GM19452 (cell line): ENCODE measurements around the gene GLIS2.

ENCODE experiments used
- ATAC-seq: cut with Tn5 transposase; IDR thresholded peaks from one replicate; pipeline ENCODE4 v1.9.1; 2021; ENCODE audit not compliant: unreplicated experiment

GLIS2 gene

GRCh38 chr16:4315186-4316107, at the start of gene GLIS2:
Gene GLIS2 (plus strand): TSS chr16:4316067. CDS start chr16:4332281, 16,214 bp downstream.
- no peak for ATAC-seq

GRCh38 chr16:4266372-4266771, 49.5 kb upstream of the GLIS2 start:
- no peak for ATAC-seq

GRCh38 chr16:4270091-4270490, 45.8 kb upstream of the GLIS2 start:
- no peak for ATAC-seq

GRCh38 chr16:4270595-4270994, 45.3 kb upstream of the GLIS2 start:
- no peak for ATAC-seq

GRCh38 chr16:4271176-4272113, 44.4 kb upstream of the GLIS2 start:
- ATAC-seq = peak; percentile 57

- ATAC-seq = peak; percentile 13
Measured at GRCh38 chr16:4272114-4272956, 43.5 kb upstream of the GLIS2 start.

GRCh38 chr16:4273858-4274311, 42.0 kb upstream of the GLIS2 start:
- no peak for ATAC-seq

GRCh38 chr16:4275861-4276260, 40.0 kb upstream of the GLIS2 start:
- ATAC-seq = no peak

- ATAC-seq = no peak
Measured at GRCh38 chr16:4277987-4278513, 37.8 kb upstream of the GLIS2 start.

GRCh38 chr16:4280625-4281024, 35.2 kb upstream of the GLIS2 start:
- no peak for ATAC-seq

- ATAC-seq = no peak
Measured at GRCh38 chr16:4283441-4283840, 32.4 kb upstream of the GLIS2 start.

- ATAC-seq = no peak
Measured at GRCh38 chr16:4283939-4284338, 31.9 kb upstream of the GLIS2 start.

GRCh38 chr16:4285167-4285566, 30.7 kb upstream of the GLIS2 start:
- no peak for ATAC-seq

GRCh38 chr16:4288148-4288921, 27.5 kb upstream of the GLIS2 start:
- peak; percentile 76 for ATAC-seq

- no peak for ATAC-seq
Measured at GRCh38 chr16:4290236-4290830, 25.5 kb upstream of the GLIS2 start.

GRCh38 chr16:4291699-4292098, 24.2 kb upstream of the GLIS2 start:
- ATAC-seq = no peak

- no peak for ATAC-seq
Measured at GRCh38 chr16:4293181-4293716, 22.6 kb upstream of the GLIS2 start.

GRCh38 chr16:4293822-4294457, 21.9 kb upstream of the GLIS2 start:
- no peak for ATAC-seq
